Limb (tissue), 2 donors: ENCODE results near the gene FRAT2.

Experiments used
- DNase-seq, 2 donors: peaks; one replicate each; pipeline ENCODE4 v3.0.0-alpha.2; 2016; ENCODE audit errors: extremely low spot score in 2 of 2

FRAT2 gene

GRCh38 chr10:97334370-97335175 lies at the start of gene FRAT2:
Gene FRAT2, minus strand, starts transcription at chr10:97334729. Its CDS starts 157 bp downstream, at chr10:97334572.
- peak; percentile 87 to 95 for DNase-seq

- no peak for DNase-seq
These were observed 49.6 kb upstream of the FRAT2 start for GRCh38 chr10:97384156-97384555.

DNA sequence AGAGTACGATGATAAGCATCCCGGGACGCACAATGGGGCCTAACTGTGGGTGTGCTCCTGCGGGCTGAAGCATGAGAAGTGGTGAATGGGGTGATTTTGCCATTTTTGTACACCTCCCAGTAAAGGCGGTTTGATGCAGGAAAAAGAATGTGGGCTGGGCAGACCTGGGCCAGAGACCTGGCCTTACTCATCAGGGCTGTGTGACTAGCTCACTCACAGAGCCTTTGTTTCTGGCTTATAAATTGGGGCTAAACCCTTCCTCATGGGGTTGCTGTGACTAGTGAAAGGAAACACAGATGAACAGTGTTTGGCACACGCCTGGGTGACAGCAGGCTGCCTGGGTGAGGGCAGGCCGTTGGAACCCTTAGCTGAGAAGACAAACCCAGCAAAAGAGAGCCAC lies 48.6 kb upstream of the FRAT2 start:
- no peak for DNase-seq

GRCh38 chr10:97381626-97382025 lies 47.1 kb upstream of the FRAT2 start:
- no peak for DNase-seq

DNA sequence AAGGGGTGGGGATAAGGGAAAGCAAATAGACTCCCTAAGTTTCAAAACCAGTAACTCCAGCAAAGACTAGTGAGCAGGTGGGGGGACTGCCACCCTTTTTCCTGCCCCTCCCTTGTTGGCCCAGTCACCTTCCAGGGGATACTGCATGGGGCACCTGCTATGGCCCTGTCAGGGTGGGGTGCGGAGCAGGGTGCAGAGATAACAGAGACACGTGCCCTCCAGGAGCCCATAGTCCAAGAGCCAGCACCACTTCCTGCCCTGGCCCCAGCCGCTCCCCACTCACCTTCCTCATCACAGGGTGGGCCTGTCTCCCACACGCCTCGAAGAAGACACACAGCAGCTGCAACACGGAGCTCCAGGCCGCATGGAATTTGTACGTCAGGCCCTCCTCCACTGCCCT lies 46.0 kb upstream of the FRAT2 start:
- DNase-seq: no peak

DNA sequence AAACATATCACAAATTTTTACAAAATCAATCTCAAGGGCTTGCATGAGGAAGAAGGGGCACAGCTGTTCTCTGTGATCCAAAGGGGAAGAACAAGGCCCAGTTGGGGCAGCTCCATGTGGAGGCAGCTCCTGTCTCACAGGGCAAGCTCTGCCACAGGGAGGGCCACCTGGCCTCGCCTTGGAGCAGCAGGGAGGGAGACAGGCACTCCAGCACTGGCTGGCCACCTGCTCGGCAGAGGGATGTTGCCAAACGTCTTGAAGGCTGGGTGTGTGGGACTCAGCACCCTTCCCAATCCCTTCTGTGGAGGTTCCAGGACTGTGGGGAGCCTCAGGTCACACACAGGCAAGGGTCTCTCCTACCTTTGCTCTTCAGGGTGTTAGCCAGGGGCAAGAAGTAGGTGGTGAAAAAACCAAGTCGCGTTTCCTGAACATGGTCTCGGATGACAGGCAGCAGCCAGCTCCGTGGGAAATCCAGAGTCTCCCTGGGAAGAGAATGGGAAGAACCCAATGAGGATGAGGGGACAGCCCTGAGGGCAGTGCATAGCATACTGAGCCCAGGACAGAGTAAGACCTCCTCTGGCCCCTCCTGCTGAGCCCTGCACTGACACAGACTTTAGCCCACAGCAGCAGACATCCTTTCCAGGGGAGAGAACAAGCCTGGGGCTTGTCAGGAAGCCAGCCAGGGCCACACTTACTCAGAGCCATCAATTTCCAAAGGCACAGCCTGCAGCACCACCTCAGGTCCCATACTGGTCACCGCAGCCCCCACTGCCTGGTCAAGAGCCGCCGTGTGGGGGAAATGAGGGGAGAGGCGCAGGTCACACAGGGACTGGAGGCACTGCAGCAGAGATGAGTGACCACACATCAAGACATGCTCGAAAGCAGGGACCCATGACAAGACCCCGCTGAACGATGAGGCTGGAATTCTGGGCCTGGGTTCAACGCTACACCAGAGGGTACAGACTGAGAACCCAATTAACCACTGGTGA lies 44.7 kb upstream of the FRAT2 start:
- DNase-seq: no peak

- no peak for DNase-seq
These were observed 41.9 kb upstream of the FRAT2 start for GRCh38 chr10:97376413-97376812.

DNA sequence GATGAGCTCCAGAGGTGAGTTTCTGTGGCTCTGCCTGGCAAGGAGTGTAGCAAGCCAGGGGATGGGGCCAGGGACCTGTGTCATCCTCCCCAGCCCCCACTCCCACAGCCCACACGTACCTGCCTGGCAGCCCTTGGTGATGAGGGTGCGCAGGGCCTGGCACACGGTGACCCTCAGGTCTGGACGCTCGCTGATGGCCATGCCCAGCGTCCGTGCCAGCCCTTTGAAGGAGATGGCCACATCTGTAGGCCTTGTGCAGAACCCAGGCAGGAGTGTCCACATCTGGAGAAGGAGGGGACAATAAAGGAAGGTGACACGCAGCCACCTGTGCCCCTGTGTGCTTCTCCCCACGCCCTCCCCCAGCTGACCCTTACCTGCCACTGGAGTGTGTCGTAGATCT lies 38.9 kb upstream of the FRAT2 start:
- DNase-seq: no peak

GRCh38 chr10:97372233-97372875 lies 37.8 kb upstream of the FRAT2 start:
- no peak for DNase-seq

DNA sequence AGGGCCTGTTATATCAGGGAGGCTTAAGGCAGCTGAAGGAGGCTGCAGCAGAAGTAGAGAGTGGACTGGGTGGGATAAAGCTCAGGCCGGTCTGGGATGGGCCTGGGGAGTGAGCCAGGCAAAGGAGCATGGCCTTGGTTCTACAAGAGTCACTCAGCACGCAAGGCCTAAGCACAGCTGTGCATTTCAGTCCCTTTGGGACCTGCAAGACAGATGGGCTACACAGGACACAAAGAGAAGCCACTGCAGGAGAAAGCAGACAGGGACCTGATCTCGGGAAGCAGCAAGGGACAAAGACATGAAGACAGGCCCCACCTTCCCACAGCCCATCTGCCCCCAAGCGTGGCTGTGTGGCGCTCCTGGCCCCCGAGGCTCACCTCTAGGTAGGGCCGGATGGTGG lies 37.2 kb upstream of the FRAT2 start:
- DNase-seq: no peak

- DNase-seq: no peak
These were observed 32.7 kb upstream of the FRAT2 start for GRCh38 chr10:97367126-97367649.

DNA sequence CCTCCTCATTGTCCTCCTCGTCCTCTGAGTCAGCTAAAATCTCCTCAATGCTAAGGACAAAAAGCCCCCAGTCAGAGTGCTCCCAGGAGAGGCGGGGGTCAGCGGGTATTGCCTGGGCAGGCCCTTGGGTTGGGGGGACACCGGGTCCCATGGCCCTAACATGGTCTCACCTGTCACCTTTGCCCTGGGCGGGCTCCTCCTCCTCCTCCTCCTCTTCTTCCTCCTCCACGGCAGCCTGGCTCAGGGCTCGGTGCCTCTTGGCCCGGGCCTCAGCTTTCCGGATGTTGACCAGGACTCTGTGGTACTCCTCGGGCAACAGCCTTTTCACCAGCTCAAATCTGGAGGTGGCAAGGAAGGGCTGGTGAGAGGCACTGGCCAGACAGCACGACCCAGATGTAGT lies 32.0 kb upstream of the FRAT2 start:
- DNase-seq: no peak

GRCh38 chr10:97365761-97366351 lies 31.3 kb upstream of the FRAT2 start:
- no peak for DNase-seq

- no peak for DNase-seq
These were observed 28.5 kb upstream of the FRAT2 start for GRCh38 chr10:97363071-97363470.

GRCh38 chr10:97362310-97363033 lies 27.9 kb upstream of the FRAT2 start:
- DNase-seq: no peak

GRCh38 chr10:97361537-97361901 lies 27.0 kb upstream of the FRAT2 start:
- no peak for DNase-seq

- DNase-seq: no peak
These were observed 26.4 kb upstream of the FRAT2 start for GRCh38 chr10:97360705-97361536.

DNA sequence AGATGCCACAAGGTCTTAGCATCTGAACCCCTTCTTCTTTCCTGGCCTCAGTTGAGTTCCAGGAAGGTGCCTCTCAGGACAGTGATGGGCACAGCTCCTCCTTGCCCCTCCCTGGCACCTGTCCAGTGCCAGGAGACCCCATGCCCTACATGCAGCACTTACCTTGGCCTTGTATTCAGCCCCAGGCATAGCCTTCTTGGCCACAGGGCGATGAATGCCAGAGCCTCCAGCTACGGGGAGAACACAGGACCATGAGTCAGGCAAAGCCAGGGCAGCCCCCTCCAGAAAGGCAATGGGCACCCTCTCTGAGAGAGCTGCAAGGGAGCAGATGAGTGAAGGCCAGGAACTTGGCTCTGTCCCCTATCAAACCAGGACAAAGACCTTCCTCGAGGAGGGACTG lies 24.3 kb upstream of the FRAT2 start:
- DNase-seq: no peak

- DNase-seq: no peak
These were observed 23.8 kb upstream of the FRAT2 start for GRCh38 chr10:97358349-97358748.

DNA sequence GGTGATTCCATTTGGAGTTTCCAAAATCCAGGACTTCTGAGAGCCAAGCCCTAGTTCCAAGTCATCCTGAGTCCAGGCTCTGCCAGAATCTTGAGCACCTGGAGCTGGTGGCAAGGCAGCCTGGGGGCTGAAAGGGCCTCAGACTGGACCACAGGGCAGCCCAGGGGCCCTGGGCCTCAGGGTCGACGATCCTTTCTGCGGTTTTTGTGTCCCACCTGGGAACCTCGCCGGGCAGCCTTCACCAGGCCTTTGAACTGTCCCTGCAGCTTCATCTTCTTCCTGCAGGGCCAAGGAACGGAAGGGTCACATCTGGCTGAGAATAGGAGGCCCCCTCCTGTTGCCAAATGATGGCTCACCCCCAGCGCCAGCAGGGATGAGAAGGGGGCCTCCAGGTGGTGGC lies 22.4 kb upstream of the FRAT2 start:
- DNase-seq: no peak
